ENCODE data around the gene ZBTB20. TPM values are rescaled to one million over a fixed set of nuclear protein-coding genes. Genes with fewer than 3 reads are reported as not detected.

ZBTB20 gene
- total RNA-seq, 2 experiments from 2014 or later = 5.1 to 5.3 TPM

DNA sequence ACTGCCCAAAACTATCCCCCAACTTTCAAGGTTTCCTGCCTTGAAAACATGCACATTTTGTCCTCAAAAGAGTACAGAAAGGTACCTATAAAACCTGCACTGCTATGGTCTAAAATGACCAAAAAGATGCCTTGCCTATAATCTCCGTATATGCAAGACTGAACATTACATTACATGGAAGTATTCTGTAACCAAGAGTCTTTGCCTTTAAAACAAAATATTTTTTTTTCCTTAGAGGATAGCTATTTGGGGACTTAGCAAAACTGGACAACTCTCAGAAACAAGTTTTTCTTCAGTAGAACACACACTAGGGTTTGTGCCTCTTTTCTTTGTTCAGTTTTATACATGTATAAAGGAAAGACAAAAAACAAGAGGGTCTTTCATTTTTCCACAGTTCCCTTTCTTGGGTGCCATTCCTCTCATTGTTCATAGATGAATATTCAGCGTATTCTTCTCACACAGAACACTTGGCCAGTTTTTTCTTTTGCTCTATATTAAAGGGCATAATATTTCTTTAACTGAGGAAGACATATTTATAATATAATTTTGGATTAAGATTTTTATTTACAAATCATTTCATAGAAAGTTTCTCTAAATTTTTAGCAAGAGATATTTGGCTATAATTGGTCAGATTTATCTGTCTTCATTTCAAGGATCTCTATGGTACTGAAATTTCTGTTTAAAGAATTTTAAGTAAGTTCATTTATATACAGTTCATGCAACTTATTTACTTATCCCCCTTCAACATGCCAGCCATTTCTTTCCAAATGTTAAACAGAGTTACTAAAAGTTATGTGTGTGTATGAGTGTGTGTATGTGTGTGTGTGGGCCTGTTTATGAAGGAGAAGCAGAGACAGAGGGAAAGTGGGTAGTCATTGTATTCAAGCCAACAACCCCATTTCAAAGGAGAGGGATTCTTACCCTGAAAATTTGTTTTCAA, 142.6 kb downstream of the ZBTB20 start:
- Mint-ChIP-seq H3K9me3 (peaks cover 5% of the 10 kb centered on the region), H3K36me3 (ENCODE audit: low read depth) (peaks cover 5% of the 10 kb centered on the region), H3K4me1 (ENCODE audit: low read depth) (no peaks in the 10 kb centered on the region), H3K4me3 (no peak overlapping the region), H3K27ac (no peak overlapping the region), H3K27me3 (no peaks in the 10 kb centered on the region)
- ATAC-seq = no peak
- ChIA-PET CTCF (interaction anchor here (1.0 kb wide), 1 partner anchor 12 kb away, joined by 3 read pairs; no protein-coding TSS in a partner anchor), POLR2A (no interaction called here)
- DNase-seq = no peak
- TF ChIP-seq, protein P1, sequence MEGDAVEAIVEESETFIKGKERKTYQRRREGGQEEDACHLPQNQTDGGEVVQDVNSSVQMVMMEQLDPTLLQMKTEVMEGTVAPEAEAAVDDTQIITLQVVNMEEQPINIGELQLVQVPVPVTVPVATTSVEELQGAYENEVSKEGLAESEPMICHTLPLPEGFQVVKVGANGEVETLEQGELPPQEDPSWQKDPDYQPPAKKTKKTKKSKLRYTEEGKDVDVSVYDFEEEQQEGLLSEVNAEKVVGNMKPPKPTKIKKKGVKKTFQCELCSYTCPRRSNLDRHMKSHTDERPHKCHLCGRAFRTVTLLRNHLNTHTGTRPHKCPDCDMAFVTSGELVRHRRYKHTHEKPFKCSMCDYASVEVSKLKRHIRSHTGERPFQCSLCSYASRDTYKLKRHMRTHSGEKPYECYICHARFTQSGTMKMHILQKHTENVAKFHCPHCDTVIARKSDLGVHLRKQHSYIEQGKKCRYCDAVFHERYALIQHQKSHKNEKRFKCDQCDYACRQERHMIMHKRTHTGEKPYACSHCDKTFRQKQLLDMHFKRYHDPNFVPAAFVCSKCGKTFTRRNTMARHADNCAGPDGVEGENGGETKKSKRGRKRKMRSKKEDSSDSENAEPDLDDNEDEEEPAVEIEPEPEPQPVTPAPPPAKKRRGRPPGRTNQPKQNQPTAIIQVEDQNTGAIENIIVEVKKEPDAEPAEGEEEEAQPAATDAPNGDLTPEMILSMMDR (IDR thresholded peaks at IDR 0.05) = no peak
- intact Hi-C loops (cut with micrococcal nuclease) = no loop called here

DNA sequence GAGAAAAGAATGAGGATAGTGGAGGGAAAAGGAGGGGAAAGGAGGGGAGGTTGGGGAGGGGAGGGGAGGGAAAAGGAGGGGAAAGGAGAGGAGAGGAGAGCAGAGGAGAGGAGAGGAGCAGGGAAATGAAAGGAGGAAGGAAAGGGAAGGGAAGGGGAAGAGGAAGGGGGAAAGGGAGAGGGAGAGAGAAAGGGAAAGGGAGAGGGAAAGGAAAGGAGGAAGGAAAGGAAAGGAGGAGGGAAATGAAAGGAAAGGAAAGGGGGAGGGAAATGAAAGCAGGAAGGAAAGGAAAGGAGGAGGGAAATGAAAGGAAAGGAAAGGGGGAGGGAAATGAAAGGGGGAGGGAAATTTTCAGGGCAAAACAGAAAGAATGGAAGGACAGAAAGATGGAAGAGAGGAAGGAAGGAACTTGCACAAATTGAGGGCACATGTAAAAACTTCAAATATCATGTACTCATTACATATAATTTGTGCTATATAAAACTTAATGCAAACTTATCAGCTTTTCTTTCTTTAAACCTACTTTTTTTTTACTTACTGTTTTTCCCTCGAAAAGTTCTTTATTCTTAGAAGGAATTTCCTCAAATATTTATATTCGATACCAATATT, 148.0 kb downstream of the ZBTB20 start:
- Mint-ChIP-seq H3K27me3 (no peaks in the 10 kb centered on the region), H3K36me3 (ENCODE audit: low read depth) (peaks cover 19% of the 10 kb centered on the region), H3K4me1 (ENCODE audit: low read depth) (peaks cover 3% of the 10 kb centered on the region), H3K9me3 (peaks cover 16% of the 10 kb centered on the region), H3K4me3 (no peak overlapping the region), H3K27ac (no peak overlapping the region)
- ATAC-seq = no peak
- POLR2A ChIA-PET = no interaction called here
- intact Hi-C loops (cut with micrococcal nuclease) = no loop called here
- CTCF ChIA-PET = no interaction called here
- no peak for DNase-seq
- TF ChIP-seq, protein P1 (IDR thresholded peaks at IDR 0.05) = no peak

DNA sequence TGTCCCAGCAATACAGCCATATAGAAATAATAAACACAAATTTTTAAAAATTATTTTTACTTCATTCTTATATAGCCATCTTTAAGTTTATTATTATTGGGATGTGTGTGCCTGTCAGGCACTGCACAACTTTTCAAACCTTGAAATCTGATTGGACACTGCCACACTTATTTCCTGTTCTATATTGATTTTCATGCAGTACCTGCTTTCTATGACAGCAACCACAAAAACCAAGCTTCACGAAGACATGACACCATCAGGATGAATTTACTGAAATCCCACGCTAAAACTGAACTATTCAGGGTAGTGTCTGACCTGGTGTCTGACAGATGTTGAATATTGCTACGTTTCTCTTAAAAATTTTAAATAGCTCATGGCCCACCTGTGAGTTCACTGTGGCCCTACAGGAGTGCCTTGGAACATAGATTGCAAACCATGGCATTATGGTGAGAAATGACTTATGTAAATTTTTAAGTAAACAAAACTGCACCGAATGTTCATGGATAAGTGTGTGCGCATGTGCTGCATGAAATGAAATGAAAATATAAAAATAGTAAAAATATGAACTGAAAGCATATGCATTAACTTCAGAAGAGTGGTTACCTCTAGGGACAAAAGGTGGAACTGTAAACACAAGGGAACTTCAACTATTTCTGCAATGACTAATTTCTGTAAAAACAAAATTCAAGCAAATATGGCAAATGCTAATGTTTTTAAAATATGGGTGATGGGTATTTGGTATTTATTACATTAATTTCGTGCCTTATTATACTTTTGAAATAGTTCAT, 152.3 kb downstream of the ZBTB20 start:
- no peak for ATAC-seq
- CTCF ChIA-PET = interaction anchor here (1.0 kb wide), 1 partner anchor 612 kb away, joined by 3 read pairs; no protein-coding TSS in a partner anchor
- intact Hi-C loops (cut with micrococcal nuclease) = no loop called here
- Mint-ChIP-seq H3K4me3 (no peak overlapping the region), H3K36me3 (ENCODE audit: low read depth) (peaks cover 14% of the 10 kb centered on the region), H3K4me1 (ENCODE audit: low read depth) (peaks cover 3% of the 10 kb centered on the region), H3K9me3 (peaks cover 21% of the 10 kb centered on the region), H3K27ac (no peak overlapping the region), H3K27me3 (no peaks in the 10 kb centered on the region)
- POLR2A ChIA-PET = interaction anchor here (0.7 kb wide), 1 partner anchor 91 kb away, joined by 3 read pairs; no protein-coding TSS in a partner anchor
- TF ChIP-seq, protein P1 (IDR thresholded peaks at IDR 0.05) = no peak
- no peak for DNase-seq

DNA sequence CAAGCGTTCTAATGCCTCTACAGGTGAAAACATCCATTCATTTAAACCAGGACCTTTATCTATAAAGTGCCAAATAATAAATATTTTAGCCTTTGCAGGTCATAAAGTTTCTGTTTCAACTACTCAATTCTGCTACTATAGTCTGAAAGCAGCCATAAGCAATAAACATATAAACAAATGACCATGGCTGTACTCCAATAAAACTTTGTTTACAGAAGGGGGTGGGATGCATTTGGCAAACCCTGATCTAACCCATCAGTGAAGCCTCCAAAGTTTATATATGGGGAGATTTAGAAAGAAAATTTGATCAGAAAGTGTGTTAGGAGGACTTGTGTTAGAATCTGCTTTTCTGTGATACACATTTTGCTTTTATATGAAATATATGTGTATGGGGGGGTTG, 161.3 kb downstream of the ZBTB20 start:
- TF ChIP-seq, protein P1 (IDR thresholded peaks at IDR 0.05) = no peak
- ChIA-PET POLR2A (no interaction called here), CTCF (no interaction called here)
- peaks cover 5% of the 10 kb centered on the region for H3K9me3 Mint-ChIP-seq
- no peaks in the 10 kb centered on the region for H3K4me1 Mint-ChIP-seq (ENCODE audit: low read depth)
- intact Hi-C loops (cut with micrococcal nuclease) = no loop called here
- H3K27me3 Mint-ChIP-seq = no peaks in the 10 kb centered on the region
- no peak for DNase-seq
- no peaks in the 10 kb centered on the region for H3K36me3 Mint-ChIP-seq (ENCODE audit: low read depth)
- H3K4me3 Mint-ChIP-seq = no peak overlapping the region
- ATAC-seq = no peak
- H3K27ac Mint-ChIP-seq = no peak overlapping the region

Data from activated CD8-positive, alpha-beta T cell treated with anti-CD3 and anti-CD28 coated beads for 36 hours (primary cell).